B cell (primary cell): ENCODE results near the gene SGPL1. TPM values are rescaled to one million over a fixed set of nuclear protein-coding genes. Genes with fewer than 3 reads are reported as not detected.

ENCODE experiments used
- ATAC-seq: fragments of 200-7000 bp; cut with Tn5 transposase; one replicate; pipeline ENCODE4 v1.10.0; 2021; ENCODE audit warnings: low read depth, mild to moderate bottlenecking, moderate number of reproducible peaks, moderate library complexity
- CTCF ChIA-PET: fragments of 350-600 bp; sonication (Branson Sonifier 250); formaldehyde crosslinking; loops from one replicate; lab custom pipeline; 2021; ENCODE audit warnings: antibody characterized with exemption, inconsistent platforms; lab: Charles Lee
- POLR2A ChIA-PET: fragments of 350-600 bp; sonication (Branson Sonifier 250); formaldehyde crosslinking; loops from one replicate; lab custom pipeline; 2021; ENCODE audit warnings: antibody characterized with exemption; lab: Charles Lee
- DNase-seq: peaks from one replicate; pipeline ENCODE4 v3.0.0; 2013
- H2AFZ ChIP-seq: 2 replicates; pipeline ENCODE4 v1.6.1; 2012; ENCODE audit warnings: mild to moderate bottlenecking, low read depth, low read length; ENCODE audit not compliant: insufficient read depth, poor library complexity, severe bottlenecking
- H3K27ac ChIP-seq, 2 donors: 1 replicate in 1 of 2; 2 replicates in 1 of 2; pipeline ENCODE4 v1.5.1; 2012 to 2013; ENCODE audit warnings: low read length in 2 of 2, mild to moderate bottlenecking in 2 of 2, moderate library complexity in 1 of 2
- H3K27me3 ChIP-seq, 4 experiments: fragments of 200-600 bp in 1 of 4; sonication (generic) in 1 of 4; replicated peaks in 1 of 4; 1 replicate in 2 of 4; 2 replicates in 2 of 4; pipeline versions ENCODE4 v1.6.1 to v1.7.0; 2013 to 2016; ENCODE audit warnings: low read length in 3 of 4, mild to moderate bottlenecking in 2 of 4, mixed read lengths in 1 of 4, moderate library complexity in 1 of 4; ENCODE audit not compliant: insufficient read depth in 4 of 4, control insufficient read depth in 3 of 4; ENCODE audit errors: control extremely low read depth in 1 of 4
- H3K36me3 ChIP-seq, 2 experiments: replicated peaks in 1 of 2; 1 replicate in 1 of 2; 2 replicates in 1 of 2; pipeline versions ENCODE4 v1.6.1 to v1.7.1; 2013; ENCODE audit warnings: low read length in 1 of 2; ENCODE audit not compliant: insufficient read depth in 2 of 2, control insufficient read depth in 1 of 2; ENCODE audit errors: control extremely low read depth in 1 of 2, extremely low read depth in 1 of 2
- H3K4me1 ChIP-seq, 2 donors: fragments of 200-600 bp in 1 of 2; sonication (generic) in 1 of 2; 1 replicate in 1 of 2; 2 replicates in 1 of 2; pipeline versions ENCODE4 v1.5.1 to v1.6.1; 2013 to 2017; ENCODE audit warnings: low read length in 2 of 2; ENCODE audit not compliant: control insufficient read depth in 2 of 2, insufficient read depth in 2 of 2
- H3K4me2 ChIP-seq: replicated peaks from 2 replicates; pipeline ENCODE3; 2012; ENCODE audit warnings: mild to moderate bottlenecking, low read depth, low read length; ENCODE audit not compliant: poor library complexity, severe bottlenecking
- H3K4me3 ChIP-seq, 5 experiments: fragments of 200-600 bp in 1 of 5; sonication (generic) in 1 of 5; 1 replicate in 3 of 5; 2 replicates in 2 of 5; pipeline versions ENCODE4 v1.5.1 to v1.7.0; 2011 to 2016; ENCODE audit warnings: low read length in 4 of 5, mild to moderate bottlenecking in 4 of 5, low read depth in 2 of 5, control low read depth in 1 of 5, moderate library complexity in 1 of 5; ENCODE audit not compliant: insufficient read depth in 1 of 5; ENCODE audit errors: control extremely low read depth in 1 of 5, extremely low read depth in 1 of 5
- H3K79me2 ChIP-seq: fragments of 200-600 bp; sonication (generic); one replicate; pipeline ENCODE4 v1.6.0; 2016; ENCODE audit warnings: low read length; ENCODE audit not compliant: control insufficient read depth, insufficient read depth
- H3K9ac ChIP-seq: fragments of 200-600 bp; sonication (generic); 2 replicates; pipeline ENCODE4 v1.6.1; 2017; ENCODE audit warnings: mild to moderate bottlenecking, low read length, moderate library complexity
- H3K9me3 ChIP-seq, 3 donors: one replicate each; pipeline versions ENCODE4 v1.6.1 to v1.7.1; 2013; ENCODE audit warnings: low read length in 2 of 3; ENCODE audit not compliant: control insufficient read depth in 2 of 3, insufficient read depth in 1 of 3; ENCODE audit errors: control extremely low read depth in 1 of 3
- H4K20me1 ChIP-seq: 2 replicates; pipeline ENCODE4 v1.6.0; 2012; ENCODE audit warnings: mild to moderate bottlenecking, low read length; ENCODE audit not compliant: insufficient read depth, control insufficient read depth, poor library complexity, severe bottlenecking
- H3K27ac Mint-ChIP-seq: one replicate; pipeline ENCODE4 v1.8.0; 2021; ENCODE audit warnings: mixed read lengths
- H3K27me3 Mint-ChIP-seq: one replicate; pipeline ENCODE4 v1.8.0; 2021; ENCODE audit warnings: mixed read lengths
- H3K4me1 Mint-ChIP-seq: one replicate; pipeline ENCODE4 v1.8.0; 2021; ENCODE audit warnings: mixed read lengths
- H3K4me3 Mint-ChIP-seq: one replicate; pipeline ENCODE4 v1.8.0; 2021; ENCODE audit warnings: mixed read lengths
- H3K9me3 Mint-ChIP-seq: one replicate; pipeline ENCODE4 v1.8.0; 2022; ENCODE audit warnings: mixed read lengths; ENCODE audit not compliant: insufficient read depth
- CTCF ChIP-seq: fragments of 200-600 bp; IDR thresholded peaks from one replicate; pipeline ENCODE4 v1.8.0; 2022; ENCODE audit warnings: antibody characterized with exemption, mild to moderate bottlenecking
- EZH2 ChIP-seq: IDR thresholded peaks from 2 replicates; pipeline ENCODE4 v1.6.1; 2012; ENCODE audit warnings: borderline replicate concordance, low read depth, mild to moderate bottlenecking, moderate library complexity, low read length; ENCODE audit not compliant: insufficient read depth, poor library complexity, severe bottlenecking
- WGBS: methylation state at CpG from one replicate; pipeline ENCODE4 v1.1.5; 2013; ENCODE audit warnings: missing lambda C conversion rate; ENCODE audit not compliant: insufficient coverage; 5-methylcytosine and 5-hydroxymethylcytosine counted together
- intact Hi-C: fragments of 100-400 bp; cut with micrococcal nuclease; formaldehyde crosslinking; loops from one replicate; pipeline ENCODE4 v1.10.0; 2022
- polyA plus RNA-seq: library from polyadenylated mRNA; depleted of rRNA; stranded (reverse); fragments of >200 nt; gene quantifications from 2 replicates; pipeline ENCODE4 v1.2.3, GENCODE V29; 2012
- total RNA-seq, 2 donors: library from RNA; stranded (reverse); fragments of 120-200 nt in 1 of 2; gene quantifications; 1 replicate in 1 of 2; 2 replicates in 1 of 2; pipeline versions ENCODE4 v1.2.3 to v1.2.4, GENCODE V29; 2013 to 2022

The SGPL1 gene
- total and polyA plus RNA-seq, 2 donors (not counting 1 experiment from before 2014, with no cell fraction given): 9.1 to 46.2 TPM

- Histone ChIP-seq H3K4me2 (no peak overlapping the region), H4K20me1 (no peaks in the 10 kb centered on the region), H3K9ac (no peak overlapping the region), H3K4me3 (no peak overlapping the region), H3K27ac (no peak overlapping the region), H2AFZ (no peak overlapping the region), H3K79me2 (no peaks in the 10 kb centered on the region), H3K4me1 (peaks cover 5% of the 10 kb centered on the region in 2 donors), H3K36me3 (no peaks in the 10 kb centered on the region), H3K9me3 (no peaks in the 10 kb centered on the region), H3K27me3 (peaks cover 0 to 5% (median 0%) of the 10 kb centered on the region in 4 experiments)
- TF ChIP-seq EZH2 (no peak), CTCF (no peak)
- ATAC-seq (no peak), DNase-seq (no peak)
- Mint-ChIP-seq H3K4me3 (no peak overlapping the region), H3K4me1 (peaks cover 5% of the 10 kb centered on the region), H3K27ac (no peak overlapping the region), H3K9me3 (no peaks in the 10 kb centered on the region), H3K27me3 (peaks cover 13% of the 10 kb centered on the region)
- ChIA-PET POLR2A (no interaction called here), CTCF (interaction anchor here (2.0 kb wide), 1 partner anchor 9 kb away, joined by 4 read pairs; no protein-coding TSS in a partner anchor)
- intact Hi-C loops: no loop called here
- WGBS: 71% methylated on average over 7 of the region's 10 CpGs
Measured at GRCh38 chr10:70893227-70894006, 77.7 kb downstream of the SGPL1 start.

- ATAC-seq (no peak), DNase-seq (no peak)
- intact Hi-C loops: no loop called here
- TF ChIP-seq CTCF (no peak), EZH2 (no peak)
- Histone ChIP-seq H3K79me2 (no peaks in the 10 kb centered on the region), H3K9ac (no peak overlapping the region), H3K9me3 (no peaks in the 10 kb centered on the region), H3K4me2 (no peak overlapping the region), H3K27ac (no peak overlapping the region), H3K4me1 (no peaks in the 10 kb centered on the region), H3K36me3 (no peaks in the 10 kb centered on the region), H4K20me1 (no peaks in the 10 kb centered on the region), H2AFZ (no peak overlapping the region), H3K4me3 (no peak overlapping the region), H3K27me3 (peaks cover 0 to 5% (median 0%) of the 10 kb centered on the region in 4 experiments)
- Mint-ChIP-seq H3K27me3 (peaks cover 13% of the 10 kb centered on the region), H3K4me1 (no peaks in the 10 kb centered on the region), H3K9me3 (no peaks in the 10 kb centered on the region), H3K27ac (no peak overlapping the region), H3K4me3 (no peak overlapping the region)
- ChIA-PET CTCF (interaction anchor here (0.7 to 2.0 kb wide), 2 partner anchors 8 to 10 kb away, joined by 3 to 4 read pairs; no protein-coding TSS in a partner anchor), POLR2A (no interaction called here)
- 97% methylated on average over 2 of the region's 2 CpGs for WGBS
Measured at GRCh38 chr10:70894416-70894815, 78.7 kb downstream of the SGPL1 start.
